Measurements from ENCODE around the gene SIAH3.

SIAH3 gene

GRCh38 chr13:45870232-45870631, 18.7 kb upstream of the SIAH3 start (continued):
- TF ChIP-seq, protein P1, sequence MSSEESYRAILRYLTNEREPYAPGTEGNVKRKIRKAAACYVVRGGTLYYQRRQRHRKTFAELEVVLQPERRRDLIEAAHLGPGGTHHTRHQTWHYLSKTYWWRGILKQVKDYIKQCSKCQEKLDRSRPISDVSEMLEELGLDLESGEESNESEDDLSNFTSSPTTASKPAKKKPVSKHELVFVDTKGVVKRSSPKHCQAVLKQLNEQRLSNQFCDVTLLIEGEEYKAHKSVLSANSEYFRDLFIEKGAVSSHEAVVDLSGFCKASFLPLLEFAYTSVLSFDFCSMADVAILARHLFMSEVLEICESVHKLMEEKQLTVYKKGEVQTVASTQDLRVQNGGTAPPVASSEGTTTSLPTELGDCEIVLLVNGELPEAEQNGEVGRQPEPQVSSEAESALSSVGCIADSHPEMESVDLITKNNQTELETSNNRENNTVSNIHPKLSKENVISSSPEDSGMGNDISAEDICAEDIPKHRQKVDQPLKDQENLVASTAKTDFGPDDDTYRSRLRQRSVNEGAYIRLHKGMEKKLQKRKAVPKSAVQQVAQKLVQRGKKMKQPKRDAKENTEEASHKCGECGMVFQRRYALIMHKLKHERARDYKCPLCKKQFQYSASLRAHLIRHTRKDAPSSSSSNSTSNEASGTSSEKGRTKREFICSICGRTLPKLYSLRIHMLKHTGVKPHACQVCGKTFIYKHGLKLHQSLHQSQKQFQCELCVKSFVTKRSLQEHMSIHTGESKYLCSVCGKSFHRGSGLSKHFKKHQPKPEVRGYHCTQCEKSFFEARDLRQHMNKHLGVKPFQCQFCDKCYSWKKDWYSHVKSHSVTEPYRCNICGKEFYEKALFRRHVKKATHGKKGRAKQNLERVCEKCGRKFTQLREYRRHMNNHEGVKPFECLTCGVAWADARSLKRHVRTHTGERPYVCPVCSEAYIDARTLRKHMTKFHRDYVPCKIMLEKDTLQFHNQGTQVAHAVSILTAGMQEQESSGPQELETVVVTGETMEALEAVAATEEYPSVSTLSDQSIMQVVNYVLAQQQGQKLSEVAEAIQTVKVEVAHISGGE (tag by site-specific recombination; conservative IDR thresholded peaks at IDR 0.05; ENCODE audit: low read depth), result no peak
- no peak for TF ChIP-seq ZNF768 (tag by site-specific recombination; IDR thresholded peaks at IDR 0.05)
- no peak for TF ChIP-seq PRDM4 (tag by site-specific recombination; IDR thresholded peaks at IDR 0.05)
- no peak for TF ChIP-seq SCRT2 (tag by site-specific recombination; IDR thresholded peaks at IDR 0.05)
- TF ChIP-seq KLF16 (tag by site-specific recombination; IDR thresholded peaks at IDR 0.05), result no peak
- TF ChIP-seq ZNF558 (tag by site-specific recombination; IDR thresholded peaks at IDR 0.05), result no peak
- no peak for TF ChIP-seq ZNF473 (tag by site-specific recombination; IDR thresholded peaks at IDR 0.05)
- no peak for TF ChIP-seq SALL2 (tag by site-specific recombination; IDR thresholded peaks at IDR 0.05; ENCODE audit: borderline replicate concordance)
- TF ChIP-seq TCF7L2 (IDR thresholded peaks at IDR 0.05; ENCODE audit: borderline replicate concordance, low read depth, low read length), result no peak
- TF ChIP-seq ZNF266 (tag by site-specific recombination; IDR thresholded peaks at IDR 0.05; ENCODE audit: low read depth), result no peak

GRCh38 chr13:45865414-45865813, 13.9 kb upstream of the SIAH3 start:
- H3K9me3 ChIP-seq (ENCODE audit: control insufficient read depth, insufficient read depth, low read depth, low read length), result no peaks in the 10 kb centered on the region
- ChIA-PET CTCF (no interaction called here), POLR2A (no interaction called here)
- TF ChIP-seq ZNF670 (tag by site-specific recombination; IDR thresholded peaks at IDR 0.05; ENCODE audit: low read depth) (no peak), ZNF571 (tag by site-specific recombination; IDR thresholded peaks at IDR 0.05) (no peak), MZF1 (tag by site-specific recombination; IDR thresholded peaks at IDR 0.05; ENCODE audit: borderline replicate concordance) (no peak), ZNF175 (tag by site-specific recombination; IDR thresholded peaks at IDR 0.05) (no peak), ZEB2 (tag by site-specific recombination; IDR thresholded peaks at IDR 0.05) (no peak), ZBTB21 (tag by site-specific recombination; IDR thresholded peaks at IDR 0.05) (no peak), ZBTB48 (tag by site-specific recombination; IDR thresholded peaks at IDR 0.05) (no peak), ZNF621 (tag by site-specific recombination; IDR thresholded peaks at IDR 0.05) (no peak), ZNF112 (tag by site-specific recombination; IDR thresholded peaks at IDR 0.05) (no peak), ZNF302 (tag by site-specific recombination; IDR thresholded peaks at IDR 0.05; ENCODE audit: low read depth) (no peak)
- TF ChIP-seq, protein P2, sequence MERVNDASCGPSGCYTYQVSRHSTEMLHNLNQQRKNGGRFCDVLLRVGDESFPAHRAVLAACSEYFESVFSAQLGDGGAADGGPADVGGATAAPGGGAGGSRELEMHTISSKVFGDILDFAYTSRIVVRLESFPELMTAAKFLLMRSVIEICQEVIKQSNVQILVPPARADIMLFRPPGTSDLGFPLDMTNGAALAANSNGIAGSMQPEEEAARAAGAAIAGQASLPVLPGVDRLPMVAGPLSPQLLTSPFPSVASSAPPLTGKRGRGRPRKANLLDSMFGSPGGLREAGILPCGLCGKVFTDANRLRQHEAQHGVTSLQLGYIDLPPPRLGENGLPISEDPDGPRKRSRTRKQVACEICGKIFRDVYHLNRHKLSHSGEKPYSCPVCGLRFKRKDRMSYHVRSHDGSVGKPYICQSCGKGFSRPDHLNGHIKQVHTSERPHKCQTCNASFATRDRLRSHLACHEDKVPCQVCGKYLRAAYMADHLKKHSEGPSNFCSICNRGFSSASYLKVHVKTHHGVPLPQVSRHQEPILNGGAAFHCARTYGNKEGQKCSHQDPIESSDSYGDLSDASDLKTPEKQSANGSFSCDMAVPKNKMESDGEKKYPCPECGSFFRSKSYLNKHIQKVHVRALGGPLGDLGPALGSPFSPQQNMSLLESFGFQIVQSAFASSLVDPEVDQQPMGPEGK (tag by site-specific recombination; IDR thresholded peaks at IDR 0.05), result no peak
- TF ChIP-seq, protein P3, sequence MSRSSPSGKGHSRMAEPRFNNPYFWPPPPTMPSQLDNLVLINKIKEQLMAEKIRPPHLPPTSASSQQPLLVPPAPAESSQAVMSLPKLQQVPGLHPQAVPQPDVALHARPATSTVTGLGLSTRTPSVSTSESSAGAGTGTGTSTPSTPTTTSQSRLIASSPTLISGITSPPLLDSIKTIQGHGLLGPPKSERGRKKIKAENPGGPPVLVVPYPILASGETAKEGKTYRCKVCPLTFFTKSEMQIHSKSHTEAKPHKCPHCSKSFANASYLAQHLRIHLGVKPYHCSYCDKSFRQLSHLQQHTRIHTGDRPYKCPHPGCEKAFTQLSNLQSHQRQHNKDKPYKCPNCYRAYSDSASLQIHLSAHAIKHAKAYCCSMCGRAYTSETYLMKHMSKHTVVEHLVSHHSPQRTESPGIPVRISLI (tag by site-specific recombination; IDR thresholded peaks at IDR 0.05), result no peak
- no peaks in the 10 kb centered on the region for H3K4me1 ChIP-seq (ENCODE audit: control insufficient read depth, insufficient read depth, low read length)
- no peak overlapping the region for H3K4me3 ChIP-seq (ENCODE audit: low read depth, low read length)
- no peak overlapping the region for H3K27ac ChIP-seq (ENCODE audit: extremely low read depth, low read depth, low read length)
- H3K36me3 ChIP-seq (ENCODE audit: control insufficient read depth in 2 of 2, insufficient read depth in 1 of 2, low read length in 2 of 2), result no peaks in the 10 kb centered on the region
